Cardiac muscle cell (in vitro differentiated cells and primary cell): ENCODE measurements around the gene VMAC. TPM values are rescaled to one million over a fixed set of nuclear protein-coding genes. Genes with fewer than 3 reads are reported as not detected.

ENCODE experiments used
- DNase-seq, 2 donors: peaks; one replicate each; pipeline versions ENCODE4 v3.0.0 to v3.0.0-alpha.2; 2010 to 2017; ENCODE audit warnings: low read depth in 1 of 2, low spot score in 1 of 2
- H3K27ac ChIP-seq: fragments of 200-600 bp; sonication (generic); 2 replicates; pipeline ENCODE4 v1.5.1; 2016
- H3K27me3 ChIP-seq: fragments of 200-600 bp; sonication (generic); 2 replicates; pipeline ENCODE4 v1.6.0; 2016; ENCODE audit warnings: control low read depth
- H3K36me3 ChIP-seq: fragments of 200-600 bp; sonication (generic); 2 replicates; pipeline ENCODE4 v1.5.1; 2016; ENCODE audit warnings: control low read depth
- H3K4me1 ChIP-seq: fragments of 200-600 bp; sonication (generic); 2 replicates; pipeline ENCODE4 v1.8.1; 2017; ENCODE audit warnings: low read depth, mild to moderate bottlenecking, mixed run types
- H3K4me3 ChIP-seq: fragments of 200-600 bp; sonication (generic); 2 replicates; pipeline ENCODE4 v1.5.1; 2016; ENCODE audit warnings: mild to moderate bottlenecking
- H3K9me3 ChIP-seq: fragments of 200-600 bp; sonication (generic); 2 replicates; pipeline ENCODE4 v1.5.1; 2017; ENCODE audit warnings: low read depth, mild to moderate bottlenecking, control low read depth
- polyA plus RNA-seq: library from polyadenylated mRNA; unstranded; fragments of >200 nt; fragmentation: Nextera tagmentation; extraction: Ambion mirVana; gene quantifications from 2 replicates; pipeline ENCODE4 v1.2.1, GENCODE V29; 2016
- total RNA-seq: library from RNA; depleted of rRNA; stranded (reverse); fragments of >200 nt; gene quantifications from 2 replicates; pipeline ENCODE4 v1.2.3, GENCODE V29; 2016
- TF ChIP-seq, protein P1 (sequence below): IDR thresholded peaks from 2 replicates; pipeline ENCODE4 v1.5.1; 2012; ENCODE audit warnings: low read depth, mild to moderate bottlenecking, low read length

The VMAC gene
- total and polyA plus RNA-seq, 2 experiments from 2014 or later: 3.9 to 23.1 TPM

DNA sequence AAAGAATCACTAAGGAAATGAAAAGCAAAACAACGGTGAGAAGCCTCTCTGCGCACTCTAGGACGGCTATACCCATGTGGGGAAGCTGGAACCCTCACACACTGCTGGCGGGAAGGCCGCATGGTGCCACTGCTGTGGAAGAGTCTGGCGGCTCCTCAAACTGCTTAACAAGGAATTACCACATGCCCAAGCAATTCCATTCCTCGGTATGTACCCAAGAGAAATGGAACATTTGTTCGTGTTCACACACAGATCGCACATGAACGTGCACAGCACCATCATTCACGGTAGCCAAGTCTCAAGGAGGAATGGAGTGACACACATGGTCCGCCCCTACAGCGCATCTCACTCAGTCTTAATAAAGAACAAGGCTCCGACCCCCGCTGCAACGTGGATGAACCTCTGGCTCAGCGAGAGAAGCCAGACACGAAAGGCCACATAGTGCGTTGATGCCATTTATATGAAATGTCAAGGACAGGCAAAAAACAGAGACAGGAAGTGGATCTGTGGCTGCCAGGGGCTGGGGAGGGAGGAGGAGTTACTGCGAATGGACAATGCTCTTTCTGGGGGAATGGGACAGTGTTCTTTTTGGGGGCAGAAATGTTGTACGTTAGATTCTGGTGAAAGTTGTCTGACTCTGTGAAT lies 17.0 kb downstream of the VMAC start:
- no peaks in the 10 kb centered on the region for H3K27me3 ChIP-seq
- H3K4me3 ChIP-seq: no peak overlapping the region
- TF ChIP-seq, protein P1, sequence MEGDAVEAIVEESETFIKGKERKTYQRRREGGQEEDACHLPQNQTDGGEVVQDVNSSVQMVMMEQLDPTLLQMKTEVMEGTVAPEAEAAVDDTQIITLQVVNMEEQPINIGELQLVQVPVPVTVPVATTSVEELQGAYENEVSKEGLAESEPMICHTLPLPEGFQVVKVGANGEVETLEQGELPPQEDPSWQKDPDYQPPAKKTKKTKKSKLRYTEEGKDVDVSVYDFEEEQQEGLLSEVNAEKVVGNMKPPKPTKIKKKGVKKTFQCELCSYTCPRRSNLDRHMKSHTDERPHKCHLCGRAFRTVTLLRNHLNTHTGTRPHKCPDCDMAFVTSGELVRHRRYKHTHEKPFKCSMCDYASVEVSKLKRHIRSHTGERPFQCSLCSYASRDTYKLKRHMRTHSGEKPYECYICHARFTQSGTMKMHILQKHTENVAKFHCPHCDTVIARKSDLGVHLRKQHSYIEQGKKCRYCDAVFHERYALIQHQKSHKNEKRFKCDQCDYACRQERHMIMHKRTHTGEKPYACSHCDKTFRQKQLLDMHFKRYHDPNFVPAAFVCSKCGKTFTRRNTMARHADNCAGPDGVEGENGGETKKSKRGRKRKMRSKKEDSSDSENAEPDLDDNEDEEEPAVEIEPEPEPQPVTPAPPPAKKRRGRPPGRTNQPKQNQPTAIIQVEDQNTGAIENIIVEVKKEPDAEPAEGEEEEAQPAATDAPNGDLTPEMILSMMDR: no peak
- no peak overlapping the region for H3K27ac ChIP-seq
- no peak for DNase-seq
- H3K9me3 ChIP-seq: no peaks in the 10 kb centered on the region
- H3K4me1 ChIP-seq: no peaks in the 10 kb centered on the region
- peaks cover 72% of the 10 kb centered on the region for H3K36me3 ChIP-seq

DNA sequence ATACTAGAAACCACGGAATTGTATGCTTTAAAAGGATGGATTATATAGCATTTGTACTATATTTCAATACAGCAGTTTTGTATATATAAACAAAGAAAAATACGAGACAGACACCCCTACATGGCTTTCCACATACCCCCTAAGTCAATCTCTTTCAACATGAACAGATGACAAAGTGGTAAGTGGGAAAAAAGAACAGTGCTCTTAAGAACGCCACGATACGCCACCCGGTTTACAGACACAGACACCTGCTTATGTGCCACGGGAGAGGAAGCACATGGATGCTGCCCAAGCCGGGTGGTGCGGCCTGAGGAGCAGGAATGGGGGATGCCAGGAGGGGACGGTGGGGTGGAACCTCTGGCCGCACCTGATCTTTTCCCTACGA lies 17.5 kb downstream of the VMAC start:
- H3K27ac ChIP-seq: no peak overlapping the region
- no peak overlapping the region for H3K4me3 ChIP-seq
- H3K36me3 ChIP-seq: peaks cover 74% of the 10 kb centered on the region

DNA sequence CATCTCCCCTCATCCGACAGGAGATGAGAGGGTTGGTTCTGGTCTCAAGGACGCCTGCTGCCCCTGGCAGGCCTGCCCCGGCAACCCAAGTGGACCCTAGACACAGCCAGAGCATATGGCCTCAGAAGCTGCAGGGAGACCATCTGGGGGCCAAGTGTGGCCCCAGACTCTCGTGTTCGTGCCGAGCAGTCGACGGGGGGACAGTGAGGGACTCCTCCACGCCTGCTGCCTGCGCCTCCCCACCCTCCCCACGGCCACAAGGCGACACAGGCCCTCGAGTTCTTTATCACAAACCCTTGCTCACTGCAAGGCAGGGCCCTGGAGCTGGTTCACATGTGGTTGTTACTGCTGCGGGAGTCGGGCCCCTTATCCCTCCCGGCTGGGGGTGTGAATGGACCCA lies 18.7 kb downstream of the VMAC start:
- TF ChIP-seq, protein P1: no peak
- Histone ChIP-seq H3K27me3 (no peaks in the 10 kb centered on the region), H3K4me1 (no peaks in the 10 kb centered on the region), H3K27ac (no peak overlapping the region), H3K9me3 (no peaks in the 10 kb centered on the region), H3K36me3 (peaks cover 76% of the 10 kb centered on the region), H3K4me3 (no peak overlapping the region)
- no peak for DNase-seq

More for the DNA sequence above, 17.5 kb downstream of the VMAC start:
- DNase-seq: no peak
- no peaks in the 10 kb centered on the region for H3K9me3 ChIP-seq
- no peaks in the 10 kb centered on the region for H3K27me3 ChIP-seq
- H3K4me1 ChIP-seq: no peaks in the 10 kb centered on the region
- TF ChIP-seq, protein P1: no peak

DNA sequence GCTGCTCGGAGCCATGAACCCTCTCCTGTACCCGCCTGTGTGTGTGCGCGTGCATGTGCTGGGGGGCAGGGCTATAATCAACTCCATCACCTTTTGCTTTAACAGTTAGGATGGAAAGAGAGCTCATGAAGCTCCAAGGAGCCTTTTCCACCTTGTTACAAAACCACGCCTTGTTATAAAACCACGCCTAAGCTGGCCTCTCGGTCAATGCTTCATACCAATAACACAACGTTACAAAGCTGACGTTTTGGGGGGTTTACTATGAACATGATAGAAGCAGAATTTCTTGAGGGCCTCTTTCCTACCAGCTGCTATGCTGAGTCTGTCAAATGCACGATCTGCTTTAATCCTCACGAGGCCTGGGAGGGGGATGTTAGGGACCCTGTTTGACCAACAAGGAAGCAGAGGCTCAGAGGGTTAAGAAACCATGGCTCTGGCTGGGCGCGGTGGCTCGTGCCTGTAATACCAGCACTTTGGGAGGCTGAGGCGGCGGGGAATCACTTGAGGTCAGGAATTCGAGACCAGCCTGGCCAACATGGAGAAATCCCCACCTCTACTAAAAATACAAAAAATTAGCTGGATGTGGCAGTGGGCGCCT lies 21.3 kb downstream of the VMAC start:
- TF ChIP-seq, protein P1: no peak

DNA sequence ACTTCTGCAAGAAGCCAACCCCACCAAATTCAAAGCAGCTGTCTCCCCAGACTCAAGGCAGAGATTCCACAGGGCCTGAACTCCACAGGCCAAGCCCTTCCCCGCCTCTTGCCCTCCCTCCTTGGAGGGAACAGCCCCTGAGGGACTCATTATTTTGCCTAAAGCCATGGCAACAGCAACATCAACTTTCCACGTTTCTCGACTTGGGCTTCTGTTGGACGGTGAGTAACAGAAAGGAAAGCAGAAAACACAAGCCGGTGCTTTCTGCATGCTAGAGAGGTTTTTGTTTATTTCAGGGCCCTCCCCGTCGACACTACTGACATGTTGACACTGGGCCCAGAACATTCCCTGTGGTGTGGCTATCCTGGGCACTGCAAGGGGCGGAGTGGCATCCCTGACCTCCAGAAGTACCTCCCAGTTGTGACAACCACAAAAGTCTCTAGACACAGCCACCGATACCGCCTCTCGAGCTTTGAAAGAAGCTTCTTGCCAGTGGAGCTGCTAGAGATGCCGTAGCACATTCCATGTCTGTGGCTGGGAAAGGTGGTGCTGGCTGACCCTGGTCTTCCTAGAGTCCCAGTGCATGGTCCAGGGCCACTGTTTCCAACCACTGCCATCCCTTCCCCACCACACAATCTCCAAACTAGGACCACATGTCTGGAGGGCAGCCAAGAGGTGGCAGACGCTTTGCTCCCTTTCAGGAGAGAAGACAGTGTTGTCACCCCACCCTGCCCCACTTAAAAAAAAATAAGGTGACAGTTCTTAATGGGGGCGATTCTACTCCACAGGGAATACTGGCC lies 22.2 kb downstream of the VMAC start:
- H3K4me1 ChIP-seq: no peaks in the 10 kb centered on the region
- no peaks in the 10 kb centered on the region for H3K27me3 ChIP-seq
- no peaks in the 10 kb centered on the region for H3K9me3 ChIP-seq
- peaks cover 84% of the 10 kb centered on the region for H3K36me3 ChIP-seq
- no peak overlapping the region for H3K27ac ChIP-seq
- DNase-seq: peak in 1 of 2 donors; percentile 38
- no peak overlapping the region for H3K4me3 ChIP-seq
- TF ChIP-seq, protein P1: no peak

More for the DNA sequence above, 21.3 kb downstream of the VMAC start:
- H3K4me1 ChIP-seq: no peaks in the 10 kb centered on the region
- H3K9me3 ChIP-seq: no peaks in the 10 kb centered on the region
- H3K27ac ChIP-seq: no peak overlapping the region
- no peak overlapping the region for H3K4me3 ChIP-seq
- no peak for DNase-seq
- no peaks in the 10 kb centered on the region for H3K27me3 ChIP-seq
- H3K36me3 ChIP-seq: peaks cover 82% of the 10 kb centered on the region
